HG02852 (cell line): Measurements from ENCODE around the gene SFRP4.

Experiments used
- ATAC-seq: cut with Tn5 transposase; IDR thresholded peaks from one replicate; pipeline ENCODE4 v1.9.1; 2021; ENCODE audit warnings: mild to moderate bottlenecking, moderate library complexity; ENCODE audit not compliant: unreplicated experiment

Gene SFRP4

GRCh38 chr7:37925620-37926019, 9.0 kb upstream of the SFRP4 start:
- no peak for ATAC-seq

GRCh38 chr7:37924491-37925041, 7.9 kb upstream of the SFRP4 start:
- ATAC-seq: no peak

GRCh38 chr7:37923996-37924395, 7.4 kb upstream of the SFRP4 start:
- ATAC-seq: no peak

- ATAC-seq: no peak
These were observed 5.3 kb upstream of the SFRP4 start for GRCh38 chr7:37921876-37922275.

- no peak for ATAC-seq
These were observed 4.5 kb upstream of the SFRP4 start for GRCh38 chr7:37920849-37921805.

- ATAC-seq: no peak
These were observed 3.8 kb upstream of the SFRP4 start, which contains the start of gene EPDR1 for GRCh38 chr7:37920305-37920848. Gene EPDR1 (plus strand): TSS chr7:37920640. CDS start chr7:37920940, 300 bp downstream.

GRCh38 chr7:37918526-37918925, 1.9 kb upstream of the SFRP4 start:
- no peak for ATAC-seq

- no peak for ATAC-seq
These were observed 472 bp downstream of the SFRP4 start for GRCh38 chr7:37916017-37916672.

GRCh38 chr7:37915438-37915837, 1.2 kb downstream of the SFRP4 start:
- no peak for ATAC-seq

GRCh38 chr7:37912756-37913155, 3.9 kb downstream of the SFRP4 start:
- ATAC-seq: no peak

- no peak for ATAC-seq
These were observed 8.3 kb downstream of the SFRP4 start for GRCh38 chr7:37908221-37908788.

- ATAC-seq: no peak
These were observed 14.6 kb downstream of the SFRP4 start for GRCh38 chr7:37901890-37902524.

- ATAC-seq: no peak
These were observed 15.3 kb downstream of the SFRP4 start for GRCh38 chr7:37901236-37901827.

GRCh38 chr7:37899712-37900247, 16.8 kb downstream of the SFRP4 start:
- no peak for ATAC-seq

GRCh38 chr7:37894671-37895070, 21.9 kb downstream of the SFRP4 start:
- ATAC-seq: no peak

- no peak for ATAC-seq
These were observed 23.3 kb downstream of the SFRP4 start for GRCh38 chr7:37893359-37893758.

- no peak for ATAC-seq
These were observed 34.5 kb downstream of the SFRP4 start for GRCh38 chr7:37882086-37882485.
